ENCODE measurements around the gene PRR14L.

PRR14L gene

DNA sequence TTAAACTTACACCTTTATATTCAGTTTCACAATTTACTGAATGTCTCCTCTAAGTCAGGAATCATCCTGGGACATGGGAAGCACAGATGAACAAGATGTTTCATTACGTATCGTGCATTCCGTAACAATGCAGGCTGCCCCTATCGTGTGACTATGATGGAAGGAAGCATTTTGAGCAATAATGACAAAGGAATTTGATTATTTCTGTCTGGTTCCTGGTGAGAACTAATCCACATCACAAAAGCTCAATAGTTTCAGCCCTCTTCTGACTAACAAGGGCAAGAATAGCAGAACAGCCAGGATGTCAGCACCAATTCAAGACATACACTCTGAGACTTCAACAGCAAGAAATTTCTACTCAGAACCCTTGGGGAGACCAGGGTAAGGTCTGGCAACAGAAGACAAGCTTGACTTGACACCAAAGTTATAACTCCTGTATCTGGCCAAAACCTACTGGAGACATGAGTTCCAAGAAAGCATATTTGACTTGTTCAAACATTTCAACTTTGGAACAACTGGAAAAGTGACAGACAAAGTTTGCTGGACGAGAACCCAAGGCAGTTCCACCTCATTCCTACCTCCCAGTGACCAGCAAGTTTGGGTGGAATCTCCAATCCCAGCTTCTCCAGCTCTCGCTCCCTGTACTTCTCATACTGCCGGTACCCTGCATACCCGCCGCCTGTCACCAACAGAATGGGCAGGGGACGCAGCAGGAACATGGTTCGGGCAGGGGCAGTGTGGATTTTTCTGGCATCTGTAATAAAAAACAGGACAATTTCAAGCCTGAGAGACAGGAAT is 102.2 kb downstream of the PRR14L start:
- no peaks in the 10 kb centered on the region for H3K27me3 ChIP-seq (replicated peaks; ENCODE audit: control insufficient read depth, insufficient read depth, low read length, poor library complexity, severe bottlenecking)
- peaks cover 40% of the 10 kb centered on the region for H3K36me3 ChIP-seq (ENCODE audit: control insufficient read depth, insufficient read depth, low read length)
- no peak for DNase-seq
- H3K4me1 ChIP-seq (ENCODE audit: control insufficient read depth, insufficient read depth, low read length, poor library complexity, severe bottlenecking) = no peaks in the 10 kb centered on the region
- H3K27ac ChIP-seq (ENCODE audit: insufficient read depth, low read length, poor library complexity, severe bottlenecking) = no peak overlapping the region
- no peak overlapping the region for H3K4me3 ChIP-seq (ENCODE audit: insufficient read depth, low read depth, low read length, poor library complexity, severe bottlenecking)
- H3K9me3 ChIP-seq (ENCODE audit: control insufficient read depth, low read length) = no peaks in the 10 kb centered on the region

DNA sequence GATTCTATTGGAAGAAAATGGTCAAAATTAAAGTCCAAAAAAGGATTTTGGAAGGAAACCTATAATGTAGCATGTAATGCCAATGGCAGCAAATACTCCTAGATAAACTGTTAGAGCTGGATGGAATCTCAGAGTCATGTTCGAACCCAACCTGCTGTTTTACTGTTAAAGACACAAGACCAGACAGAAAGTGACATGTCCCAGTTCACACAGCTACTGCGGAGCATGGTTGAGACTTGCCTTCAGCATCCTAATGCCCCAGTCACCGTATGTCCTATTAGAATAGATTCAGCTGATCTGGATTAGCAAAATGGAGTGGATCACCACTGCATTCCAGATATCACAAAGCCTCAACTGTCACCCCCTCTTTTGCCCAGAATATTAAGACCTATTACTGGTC is 102.9 kb downstream of the PRR14L start:
- Histone ChIP-seq H3K27ac (ENCODE audit: insufficient read depth, low read length, poor library complexity, severe bottlenecking) (no peak overlapping the region), H3K4me1 (ENCODE audit: control insufficient read depth, insufficient read depth, low read length, poor library complexity, severe bottlenecking) (no peaks in the 10 kb centered on the region), H3K4me3 (ENCODE audit: insufficient read depth, low read depth, low read length, poor library complexity, severe bottlenecking) (no peak overlapping the region)

DNA sequence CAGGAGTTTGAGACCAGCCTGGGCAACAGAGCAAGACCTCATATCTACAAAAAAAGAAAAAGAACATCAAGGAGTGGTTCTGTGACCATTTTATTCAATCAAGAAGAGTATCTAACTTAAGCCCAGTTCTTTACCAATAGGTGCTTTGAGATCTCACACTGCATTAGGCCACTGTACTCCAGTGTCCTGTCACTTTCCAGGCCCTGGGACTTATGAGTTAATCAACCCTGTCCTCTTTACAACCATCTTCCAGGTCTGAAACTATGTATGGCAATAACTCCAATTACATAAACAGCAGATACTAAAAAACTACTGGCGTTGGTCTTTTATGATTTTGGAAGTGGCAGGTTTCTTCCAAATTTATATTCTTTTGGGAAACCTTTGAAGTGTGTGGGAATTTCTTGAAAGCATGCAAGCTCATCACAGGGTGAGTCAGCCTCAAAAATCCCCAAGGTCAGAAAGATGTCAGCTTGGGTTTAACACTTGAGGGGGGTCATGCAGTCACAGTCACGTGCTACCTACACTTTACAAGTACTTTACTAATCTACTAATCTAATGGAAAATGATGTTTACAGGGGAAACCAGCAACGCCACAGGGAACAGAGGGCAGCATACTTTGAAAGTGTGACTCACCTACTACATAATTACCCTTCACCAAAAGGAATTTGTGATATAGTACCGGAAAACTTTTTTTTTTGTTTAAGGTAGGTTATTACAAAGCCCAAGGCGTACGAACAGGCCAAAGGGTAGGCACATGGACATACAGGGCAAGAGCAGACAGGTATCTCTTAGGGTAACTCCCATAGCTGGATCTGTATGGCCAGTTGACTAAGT is 103.5 kb downstream of the PRR14L start:
- Histone ChIP-seq H3K4me1 (ENCODE audit: control insufficient read depth, insufficient read depth, low read length, poor library complexity, severe bottlenecking) (no peaks in the 10 kb centered on the region), H3K27ac (ENCODE audit: insufficient read depth, low read length, poor library complexity, severe bottlenecking) (no peak overlapping the region), H3K36me3 (ENCODE audit: control insufficient read depth, insufficient read depth, low read length) (peaks cover 40% of the 10 kb centered on the region), H3K27me3 (replicated peaks; ENCODE audit: control insufficient read depth, insufficient read depth, low read length, poor library complexity, severe bottlenecking) (no peaks in the 10 kb centered on the region), H3K4me3 (ENCODE audit: insufficient read depth, low read depth, low read length, poor library complexity, severe bottlenecking) (no peak overlapping the region), H3K9me3 (ENCODE audit: control insufficient read depth, low read length) (no peaks in the 10 kb centered on the region)
- DNase-seq = no peak

More for the DNA sequence above, 102.9 kb downstream of the PRR14L start:
- no peaks in the 10 kb centered on the region for H3K27me3 ChIP-seq (replicated peaks; ENCODE audit: control insufficient read depth, insufficient read depth, low read length, poor library complexity, severe bottlenecking)
- H3K9me3 ChIP-seq (ENCODE audit: control insufficient read depth, low read length) = no peaks in the 10 kb centered on the region
- no peak for DNase-seq
- peaks cover 40% of the 10 kb centered on the region for H3K36me3 ChIP-seq (ENCODE audit: control insufficient read depth, insufficient read depth, low read length)

DNA sequence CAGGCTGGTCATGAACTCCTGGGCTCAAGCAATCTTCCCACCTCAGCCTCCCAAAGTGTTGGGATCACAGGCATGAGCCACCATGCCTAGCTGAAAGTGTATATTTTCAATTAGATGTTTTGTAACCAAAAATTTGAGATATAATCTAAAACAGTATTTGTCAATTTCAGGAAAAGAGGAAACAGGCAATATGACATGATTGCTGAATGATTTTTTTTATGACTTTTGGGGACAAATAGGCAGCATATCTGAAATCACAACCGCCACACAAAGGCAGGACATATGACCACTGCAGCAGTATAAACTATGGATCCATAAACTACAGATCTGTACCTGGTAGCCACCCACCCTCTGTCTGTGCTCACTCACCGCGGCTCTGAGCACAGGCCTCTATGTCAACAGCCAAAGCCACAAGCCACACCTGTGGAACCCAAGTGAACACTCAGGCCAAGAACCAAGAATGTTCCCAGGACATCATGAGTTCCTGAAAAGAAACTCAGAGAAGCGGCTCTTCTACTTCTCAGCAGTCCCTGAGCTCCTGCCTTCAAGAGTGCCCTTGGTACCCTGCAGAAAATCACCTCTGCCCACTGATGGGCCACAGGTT is 110.4 kb downstream of the PRR14L start:
- peaks cover 7% of the 10 kb centered on the region for H3K36me3 ChIP-seq (ENCODE audit: control insufficient read depth, insufficient read depth, low read length)
- H3K27me3 ChIP-seq (replicated peaks; ENCODE audit: control insufficient read depth, insufficient read depth, low read length, poor library complexity, severe bottlenecking) = no peaks in the 10 kb centered on the region
- H3K9me3 ChIP-seq (ENCODE audit: control insufficient read depth, low read length) = no peaks in the 10 kb centered on the region
- DNase-seq = no peak
- H3K4me3 ChIP-seq (ENCODE audit: insufficient read depth, low read depth, low read length, poor library complexity, severe bottlenecking) = no peak overlapping the region
- no peak overlapping the region for H3K27ac ChIP-seq (ENCODE audit: insufficient read depth, low read length, poor library complexity, severe bottlenecking)
- peaks cover 6% of the 10 kb centered on the region for H3K4me1 ChIP-seq (ENCODE audit: control insufficient read depth, insufficient read depth, low read length, poor library complexity, severe bottlenecking)

DNA sequence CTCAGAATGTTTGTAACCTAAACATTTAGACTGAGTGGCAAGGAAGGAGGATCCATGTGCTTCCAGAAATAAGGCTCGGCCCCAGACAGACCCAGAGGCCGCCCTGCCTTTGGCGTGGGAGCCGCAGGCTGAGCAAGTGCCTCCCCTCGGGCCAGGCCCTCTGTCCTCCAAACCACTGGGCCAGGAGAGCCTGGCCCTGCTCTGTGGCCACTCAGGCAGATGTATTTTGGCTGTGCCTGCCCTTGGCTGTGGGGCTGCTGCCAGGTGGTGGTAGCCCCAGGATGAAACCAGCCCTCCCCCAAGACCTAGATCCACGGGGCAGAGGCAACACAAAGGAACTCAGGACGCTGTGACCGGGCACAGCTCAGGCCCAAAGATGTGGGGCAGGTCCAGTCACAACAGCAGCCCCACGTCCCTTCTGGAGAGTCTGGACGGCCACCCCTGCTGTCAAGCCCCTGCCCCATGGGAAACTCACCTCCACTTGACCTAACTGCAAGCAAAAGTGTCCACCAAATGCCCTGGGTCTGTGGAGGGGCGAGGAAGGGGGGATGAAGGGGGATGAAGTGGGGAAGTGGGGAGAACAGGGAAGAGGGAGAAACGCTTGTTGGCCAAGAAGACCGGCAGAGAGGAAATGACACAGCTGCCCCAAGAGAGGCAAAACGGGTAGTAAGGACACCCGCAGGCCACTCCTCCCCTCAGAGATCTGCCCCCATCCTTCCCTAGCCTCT is 111.9 kb downstream of the PRR14L start:
- H3K27ac ChIP-seq (ENCODE audit: insufficient read depth, low read length, poor library complexity, severe bottlenecking) = peak overlapping the region; percentile 18
- H3K9me3 ChIP-seq (ENCODE audit: control insufficient read depth, low read length) = no peaks in the 10 kb centered on the region
- H3K36me3 ChIP-seq (ENCODE audit: control insufficient read depth, insufficient read depth, low read length) = peaks cover under 1% of the 10 kb centered on the region
- no peak for DNase-seq
- H3K27me3 ChIP-seq (replicated peaks; ENCODE audit: control insufficient read depth, insufficient read depth, low read length, poor library complexity, severe bottlenecking) = no peaks in the 10 kb centered on the region
- peaks cover 6% of the 10 kb centered on the region for H3K4me1 ChIP-seq (ENCODE audit: control insufficient read depth, insufficient read depth, low read length, poor library complexity, severe bottlenecking)
- no peak overlapping the region for H3K4me3 ChIP-seq (ENCODE audit: insufficient read depth, low read depth, low read length, poor library complexity, severe bottlenecking)

DNA sequence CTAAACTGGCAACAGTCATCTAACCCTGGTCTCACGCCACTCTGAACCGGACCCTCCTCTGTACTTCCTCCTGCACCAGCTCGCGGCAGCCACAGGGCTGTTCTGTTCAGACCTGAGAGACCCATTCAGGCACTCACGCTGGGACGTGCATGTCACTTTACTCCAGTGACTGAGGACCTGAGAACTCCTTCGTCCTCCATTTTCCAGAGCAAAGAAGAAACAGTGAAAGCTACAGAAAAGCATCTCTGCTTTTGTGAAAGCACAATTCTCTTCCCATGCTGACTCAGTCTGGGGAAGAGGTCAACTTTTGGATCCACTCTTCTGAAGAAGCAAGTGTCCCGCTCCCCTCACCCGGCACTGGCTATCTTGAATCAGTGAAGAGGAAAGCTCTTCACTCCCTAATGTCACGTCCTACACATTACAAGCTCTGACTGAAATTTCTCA is 112.5 kb downstream of the PRR14L start:
- H3K9me3 ChIP-seq (ENCODE audit: control insufficient read depth, low read length) = no peaks in the 10 kb centered on the region
- peaks cover 6% of the 10 kb centered on the region for H3K4me1 ChIP-seq (ENCODE audit: control insufficient read depth, insufficient read depth, low read length, poor library complexity, severe bottlenecking)
- peak overlapping the region; percentile 18 for H3K27ac ChIP-seq (ENCODE audit: insufficient read depth, low read length, poor library complexity, severe bottlenecking)
- no peak overlapping the region for H3K4me3 ChIP-seq (ENCODE audit: insufficient read depth, low read depth, low read length, poor library complexity, severe bottlenecking)
- DNase-seq = no peak
- no peaks in the 10 kb centered on the region for H3K27me3 ChIP-seq (replicated peaks; ENCODE audit: control insufficient read depth, insufficient read depth, low read length, poor library complexity, severe bottlenecking)
- no peaks in the 10 kb centered on the region for H3K36me3 ChIP-seq (ENCODE audit: control insufficient read depth, insufficient read depth, low read length)

DNA sequence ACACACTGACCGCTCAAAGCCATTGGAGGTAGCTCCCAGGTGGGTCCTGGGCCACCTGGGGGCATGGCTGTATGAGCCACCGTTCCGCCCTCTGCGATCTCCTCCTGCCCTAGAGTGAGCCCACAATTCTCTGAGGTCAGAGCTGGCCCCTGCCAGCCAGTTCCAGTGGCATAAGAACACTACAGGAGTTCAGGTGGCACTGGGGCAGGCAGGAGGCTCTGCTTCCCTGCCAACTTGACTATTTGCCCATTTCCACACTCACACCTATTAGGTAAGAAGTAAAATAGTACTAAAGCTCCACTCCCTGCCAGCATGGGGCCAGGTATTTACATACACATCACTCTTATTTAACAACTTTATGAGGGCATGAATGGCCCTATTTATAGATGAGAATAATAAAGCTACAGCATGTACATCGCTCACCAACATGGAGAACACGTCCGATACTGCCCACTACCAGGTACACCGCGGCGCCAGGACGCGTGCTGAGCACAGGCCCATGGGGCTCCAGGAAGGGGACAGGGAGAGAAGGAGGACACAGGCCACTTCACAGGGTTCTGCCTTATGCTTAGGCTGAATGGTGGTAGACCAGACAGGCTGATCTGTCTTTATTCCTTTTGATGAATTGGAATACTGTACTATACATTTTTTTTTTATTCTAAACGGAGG is 114.2 kb downstream of the PRR14L start:
- no peaks in the 10 kb centered on the region for H3K9me3 ChIP-seq (ENCODE audit: control insufficient read depth, low read length)
- H3K27me3 ChIP-seq (replicated peaks; ENCODE audit: control insufficient read depth, insufficient read depth, low read length, poor library complexity, severe bottlenecking) = no peaks in the 10 kb centered on the region
- peaks cover 14% of the 10 kb centered on the region for H3K4me1 ChIP-seq (ENCODE audit: control insufficient read depth, insufficient read depth, low read length, poor library complexity, severe bottlenecking)
- no peak overlapping the region for H3K27ac ChIP-seq (ENCODE audit: insufficient read depth, low read length, poor library complexity, severe bottlenecking)
- no peaks in the 10 kb centered on the region for H3K36me3 ChIP-seq (ENCODE audit: control insufficient read depth, insufficient read depth, low read length)
- no peak for DNase-seq
- H3K4me3 ChIP-seq (ENCODE audit: insufficient read depth, low read depth, low read length, poor library complexity, severe bottlenecking) = no peak overlapping the region

DNA sequence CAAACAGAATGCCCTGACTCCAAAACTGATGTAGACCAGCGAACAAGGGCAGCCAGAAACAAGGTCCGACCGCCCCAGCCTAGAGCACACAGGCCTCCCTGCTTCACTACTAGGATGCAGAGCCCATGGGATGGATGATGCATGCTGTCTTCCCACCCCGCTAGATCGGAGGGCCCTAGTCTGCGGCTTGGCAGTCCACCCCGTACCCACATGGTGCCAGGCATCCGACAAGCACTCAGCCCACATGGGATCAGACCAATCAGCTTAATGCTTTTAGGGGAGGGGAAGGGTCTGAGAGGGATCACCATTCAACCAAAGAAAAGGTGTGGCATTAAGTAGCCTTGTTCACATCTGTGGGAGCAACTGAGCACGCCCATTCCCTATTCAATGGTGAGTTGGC is 118.5 kb downstream of the PRR14L start:
- no peaks in the 10 kb centered on the region for H3K27me3 ChIP-seq (replicated peaks; ENCODE audit: control insufficient read depth, insufficient read depth, low read length, poor library complexity, severe bottlenecking)
- peak overlapping the region; percentile 71 for H3K4me3 ChIP-seq (ENCODE audit: insufficient read depth, low read depth, low read length, poor library complexity, severe bottlenecking)
- no peaks in the 10 kb centered on the region for H3K9me3 ChIP-seq (ENCODE audit: control insufficient read depth, low read length)
- H3K36me3 ChIP-seq (ENCODE audit: control insufficient read depth, insufficient read depth, low read length) = no peaks in the 10 kb centered on the region
- H3K27ac ChIP-seq (ENCODE audit: insufficient read depth, low read length, poor library complexity, severe bottlenecking) = peak overlapping the region; percentile 89
- peaks cover 19% of the 10 kb centered on the region for H3K4me1 ChIP-seq (ENCODE audit: control insufficient read depth, insufficient read depth, low read length, poor library complexity, severe bottlenecking)
- DNase-seq = no peak
